Measurements from ENCODE around the gene GHR.

GHR gene

DNA sequence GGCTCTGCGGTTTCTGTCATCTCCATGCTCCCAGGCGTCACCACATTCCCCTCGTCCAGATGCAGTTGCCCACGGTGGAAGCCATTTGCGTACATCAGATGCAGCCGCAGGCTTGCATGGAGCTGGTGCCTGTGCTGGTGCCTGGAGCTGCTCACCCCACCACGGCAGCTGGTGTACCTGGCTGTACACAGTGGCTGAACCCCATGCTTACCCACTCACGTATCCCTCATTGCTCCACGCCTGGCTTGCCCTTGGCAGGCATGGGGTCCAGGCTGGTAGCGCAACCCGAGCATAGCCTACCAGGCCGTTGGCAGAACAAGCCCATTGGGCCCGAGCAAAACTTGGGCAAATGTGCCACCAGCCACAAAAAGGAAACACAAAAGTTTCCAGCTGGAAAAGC is 159.5 kb downstream of the GHR start:
- TF ChIP-seq ZNF274 (IDR thresholded peaks at IDR 0.05; ENCODE audit: low read depth, low read length): no peak
- H3K4me3 ChIP-seq (ENCODE audit: low read length): no peak overlapping the region

DNA sequence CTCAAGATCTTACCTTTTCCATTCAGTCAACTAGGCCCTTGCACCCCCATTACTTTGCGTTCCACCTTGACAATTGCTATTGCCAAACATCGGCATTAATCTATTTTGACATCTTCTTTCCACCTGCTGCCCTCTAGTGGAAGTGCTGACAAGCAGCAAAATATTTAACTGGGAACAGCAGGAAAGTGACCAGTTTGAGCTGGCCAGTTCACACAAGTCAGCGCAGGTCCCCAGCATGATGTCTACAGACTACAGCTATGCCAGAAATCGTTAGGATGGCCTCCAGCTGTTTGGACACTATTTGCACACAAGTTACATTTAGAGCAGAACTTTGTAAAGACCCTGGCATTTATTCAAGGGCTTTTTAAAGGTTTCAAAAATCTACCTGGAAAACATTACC is 160.1 kb downstream of the GHR start:
- no peak for TF ChIP-seq ZNF274 (IDR thresholded peaks at IDR 0.05; ENCODE audit: low read depth, low read length)
- H3K4me3 ChIP-seq (ENCODE audit: low read length): no peak overlapping the region

DNA sequence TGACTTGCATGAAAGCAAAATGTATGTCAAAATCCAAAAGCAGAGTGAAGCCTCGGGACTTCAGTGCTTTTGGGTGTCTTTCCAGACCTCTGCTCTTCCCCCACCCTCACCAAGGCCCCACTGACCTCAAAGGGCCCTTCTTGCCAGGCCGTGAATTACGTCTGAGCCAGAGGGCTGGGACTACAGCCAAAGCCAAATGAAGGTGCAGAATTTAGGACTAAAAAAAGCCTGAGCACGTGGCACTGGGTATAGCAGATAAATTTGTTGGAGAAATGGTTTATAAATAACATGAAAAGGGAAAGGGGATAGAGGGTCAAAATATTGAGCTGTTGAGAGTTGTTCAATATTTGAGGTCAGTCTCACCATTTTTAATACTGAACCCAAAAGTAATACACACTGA is 163.4 kb downstream of the GHR start:
- H3K4me3 ChIP-seq (ENCODE audit: low read length): no peak overlapping the region
- TF ChIP-seq ZNF274 (IDR thresholded peaks at IDR 0.05; ENCODE audit: low read depth, low read length): no peak

DNA sequence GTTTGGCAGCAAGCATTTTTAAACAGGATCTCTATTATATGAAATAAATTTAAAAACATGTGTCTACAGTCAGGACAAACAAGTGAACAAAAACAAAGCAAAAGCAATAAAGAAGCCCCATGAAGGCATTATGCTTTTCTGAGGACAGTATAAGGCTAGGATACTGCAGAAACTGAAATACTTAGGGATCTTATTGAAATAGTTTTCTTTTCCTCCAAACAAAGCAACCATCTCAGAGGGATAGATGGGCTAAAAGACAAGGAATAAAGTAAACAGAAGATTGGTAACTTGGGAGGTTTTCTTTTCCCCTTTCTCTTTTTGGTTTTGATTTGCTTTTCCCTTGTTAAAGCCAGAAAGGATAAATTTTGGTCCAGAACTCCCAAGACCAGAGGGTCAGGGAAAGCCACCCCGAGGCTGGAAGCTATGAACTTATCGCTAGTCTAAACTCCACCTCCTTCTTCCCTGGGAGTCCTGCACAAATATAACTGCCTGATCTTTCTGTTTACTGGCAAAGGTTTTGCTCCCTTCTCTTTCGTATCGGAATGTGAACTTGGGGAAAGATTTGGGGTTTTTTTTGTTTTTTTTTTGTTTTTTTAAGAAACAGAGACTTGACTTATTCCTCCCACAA is 164.0 kb downstream of the GHR start:
- no peak for TF ChIP-seq ZNF274 (IDR thresholded peaks at IDR 0.05; ENCODE audit: low read depth, low read length)
- no peak overlapping the region for H3K4me3 ChIP-seq (ENCODE audit: low read length)

- TF ChIP-seq ZNF274 (IDR thresholded peaks at IDR 0.05; ENCODE audit: low read depth, low read length): no peak
- H3K4me3 ChIP-seq (ENCODE audit: low read length): no peak overlapping the region
Measured at GRCh38 chr5:42590566-42590965, 167.3 kb downstream of the GHR start.

GRCh38 chr5:42591015-42591414 is 167.8 kb downstream of the GHR start:
- H3K4me3 ChIP-seq (ENCODE audit: low read length): no peak overlapping the region
- no peak for TF ChIP-seq ZNF274 (IDR thresholded peaks at IDR 0.05; ENCODE audit: low read depth, low read length)

- TF ChIP-seq ZNF274 (IDR thresholded peaks at IDR 0.05; ENCODE audit: low read depth, low read length): no peak
- no peak overlapping the region for H3K4me3 ChIP-seq (ENCODE audit: low read length)
Measured at GRCh38 chr5:42592401-42593140, 169.3 kb downstream of the GHR start.

- no peak for TF ChIP-seq ZNF274 (IDR thresholded peaks at IDR 0.05; ENCODE audit: low read depth, low read length)
- H3K4me3 ChIP-seq (ENCODE audit: low read length): no peak overlapping the region
Measured at GRCh38 chr5:42593591-42593990, 170.4 kb downstream of the GHR start.

- no peak for TF ChIP-seq ZNF274 (IDR thresholded peaks at IDR 0.05; ENCODE audit: low read depth, low read length)
Measured at GRCh38 chr5:42595597-42595996, 172.4 kb downstream of the GHR start.

DNA sequence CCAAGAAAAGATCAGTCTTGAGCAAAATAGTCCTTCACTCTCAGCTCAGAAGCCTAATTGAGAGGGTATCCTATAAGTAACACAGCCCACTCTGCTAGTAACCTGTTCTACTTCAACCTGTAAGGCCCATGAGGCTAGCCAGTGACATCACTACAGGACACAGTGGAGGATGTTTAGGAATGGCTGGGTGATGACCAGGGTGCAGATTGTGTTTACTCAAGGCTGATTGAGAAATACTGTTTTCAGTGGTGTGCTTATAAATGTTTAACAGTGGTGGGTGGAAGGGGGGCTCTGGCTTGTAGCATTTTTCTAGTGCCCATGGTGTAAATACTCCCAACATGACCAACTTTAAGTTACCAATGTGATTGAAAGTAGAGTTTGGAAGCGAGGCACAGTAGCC is 173.6 kb downstream of the GHR start:
- no peak for TF ChIP-seq ZNF274 (IDR thresholded peaks at IDR 0.05; ENCODE audit: low read depth, low read length)
- H3K4me3 ChIP-seq (ENCODE audit: low read length): no peak overlapping the region

More at GRCh38 chr5:42595597-42595996, 172.4 kb downstream of the GHR start:
- no peak overlapping the region for H3K4me3 ChIP-seq (ENCODE audit: low read length)

DNA sequence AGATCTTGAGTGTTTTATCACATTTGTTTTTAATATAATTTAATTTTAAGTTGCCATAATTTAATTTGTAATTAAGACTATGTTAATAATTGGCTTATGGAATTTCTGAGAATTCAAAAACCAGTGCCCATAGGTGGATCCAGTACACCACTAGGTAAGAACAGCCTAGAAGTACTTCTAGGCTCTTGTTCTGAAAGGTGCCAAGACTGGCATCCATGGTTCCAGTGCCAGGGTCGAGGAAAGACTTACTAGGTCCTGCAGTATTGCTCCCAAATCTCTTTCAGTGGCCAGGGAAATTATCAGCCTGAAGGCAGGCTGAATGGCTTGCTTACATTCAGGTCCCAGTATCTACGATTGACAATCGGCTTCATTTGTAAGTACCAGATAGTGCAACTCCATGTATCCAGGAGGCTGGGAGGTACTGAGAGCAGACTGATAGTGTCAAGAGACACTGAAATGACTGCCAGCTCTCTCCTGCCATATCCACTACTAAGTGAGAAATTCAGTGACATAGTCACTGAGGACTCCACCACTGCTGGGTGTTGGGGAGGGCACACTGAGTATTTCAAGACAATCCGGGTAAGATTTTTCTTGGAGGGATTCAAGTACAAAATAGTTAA is 174.2 kb downstream of the GHR start:
- TF ChIP-seq ZNF274 (IDR thresholded peaks at IDR 0.05; ENCODE audit: low read depth, low read length): no peak
- no peak overlapping the region for H3K4me3 ChIP-seq (ENCODE audit: low read length)

- no peak for TF ChIP-seq ZNF274 (IDR thresholded peaks at IDR 0.05; ENCODE audit: low read depth, low read length)
- no peak overlapping the region for H3K4me3 ChIP-seq (ENCODE audit: low read length)
Measured at GRCh38 chr5:42598311-42598710, 175.1 kb downstream of the GHR start.

- TF ChIP-seq ZNF274 (IDR thresholded peaks at IDR 0.05; ENCODE audit: low read depth, low read length): no peak
- H3K4me3 ChIP-seq (ENCODE audit: low read length): no peak overlapping the region
Measured at GRCh38 chr5:42599106-42599505, 175.9 kb downstream of the GHR start.

- H3K4me3 ChIP-seq (ENCODE audit: low read length): no peak overlapping the region
- TF ChIP-seq ZNF274 (IDR thresholded peaks at IDR 0.05; ENCODE audit: low read depth, low read length): no peak
Measured at GRCh38 chr5:42600441-42600840, 177.2 kb downstream of the GHR start.

GRCh38 chr5:42604171-42604711 is 181.0 kb downstream of the GHR start:
- H3K4me3 ChIP-seq (ENCODE audit: low read length): no peak overlapping the region
- no peak for TF ChIP-seq ZNF274 (IDR thresholded peaks at IDR 0.05; ENCODE audit: low read depth, low read length)
